MM.1S (cell line): Measurements from ENCODE around the gene CREBBP.

Experiments
- CTCF ChIP-seq: fragments of 300-600 bp; sonication (generic); IDR thresholded peaks from 2 replicates; pipeline ENCODE4 v1.5.1; 2016; ENCODE audit warnings: antibody characterized with exemption, low read length, mixed read lengths
- EZH2 ChIP-seq: fragments of 300-600 bp; sonication (generic); optimal IDR thresholded peaks from 2 replicates; pipeline ENCODE3; 2017; ENCODE audit warnings: low read depth, mild to moderate bottlenecking, antibody characterized with exemption, low read length, mixed read lengths
- EZH2phosphoT487 ChIP-seq: fragments of 300-600 bp; sonication (generic); IDR thresholded peaks from 2 replicates; pipeline ENCODE4 v1.6.1; 2018; ENCODE audit warnings: antibody characterized with exemption, low read length

GRCh38 chr16:3824121-3824795 is 56.3 kb downstream of the CREBBP start:
- TF ChIP-seq CTCF (no peak), EZH2 (no peak), EZH2phosphoT487 (no peak)
